ENCODE measurements around the gene HK1. TPM values are rescaled to one million over a fixed set of nuclear protein-coding genes. Genes with fewer than 3 reads are reported as not detected.
A peak's percentile ranks its signal among the peaks of the same experiment; 100 is the strongest.

The HK1 gene
- total RNA-seq, 1 donor from 2014 or later = 182 TPM

GRCh38 chr10:69402386-69402785, 124.1 kb downstream of the HK1 start:
- DNase-seq (ENCODE audit: low read depth) = no peak
- TF ChIP-seq, protein P1, sequence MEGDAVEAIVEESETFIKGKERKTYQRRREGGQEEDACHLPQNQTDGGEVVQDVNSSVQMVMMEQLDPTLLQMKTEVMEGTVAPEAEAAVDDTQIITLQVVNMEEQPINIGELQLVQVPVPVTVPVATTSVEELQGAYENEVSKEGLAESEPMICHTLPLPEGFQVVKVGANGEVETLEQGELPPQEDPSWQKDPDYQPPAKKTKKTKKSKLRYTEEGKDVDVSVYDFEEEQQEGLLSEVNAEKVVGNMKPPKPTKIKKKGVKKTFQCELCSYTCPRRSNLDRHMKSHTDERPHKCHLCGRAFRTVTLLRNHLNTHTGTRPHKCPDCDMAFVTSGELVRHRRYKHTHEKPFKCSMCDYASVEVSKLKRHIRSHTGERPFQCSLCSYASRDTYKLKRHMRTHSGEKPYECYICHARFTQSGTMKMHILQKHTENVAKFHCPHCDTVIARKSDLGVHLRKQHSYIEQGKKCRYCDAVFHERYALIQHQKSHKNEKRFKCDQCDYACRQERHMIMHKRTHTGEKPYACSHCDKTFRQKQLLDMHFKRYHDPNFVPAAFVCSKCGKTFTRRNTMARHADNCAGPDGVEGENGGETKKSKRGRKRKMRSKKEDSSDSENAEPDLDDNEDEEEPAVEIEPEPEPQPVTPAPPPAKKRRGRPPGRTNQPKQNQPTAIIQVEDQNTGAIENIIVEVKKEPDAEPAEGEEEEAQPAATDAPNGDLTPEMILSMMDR (IDR thresholded peaks at IDR 0.05; ENCODE audit: insufficient read depth, low read length, severe bottlenecking) = no peak
- no peaks in the 10 kb centered on the region for H3K27me3 ChIP-seq (ENCODE audit: control insufficient read depth, insufficient read depth, low read length)
- no peak for FAIRE-seq
- no peak overlapping the region for H3K4me3 ChIP-seq (ENCODE audit: low read depth, low read length)
- H3K36me3 ChIP-seq (ENCODE audit: control insufficient read depth, insufficient read depth, low read length) = peaks cover 28% of the 10 kb centered on the region

- no peak for DNase-seq (ENCODE audit: low read depth)
- H3K4me3 ChIP-seq (ENCODE audit: low read depth, low read length) = no peak overlapping the region
- no peak for FAIRE-seq
- H3K27me3 ChIP-seq (ENCODE audit: control insufficient read depth, insufficient read depth, low read length) = no peaks in the 10 kb centered on the region
- H3K36me3 ChIP-seq (ENCODE audit: control insufficient read depth, insufficient read depth, low read length) = peaks cover 28% of the 10 kb centered on the region
- TF ChIP-seq, protein P1 (IDR thresholded peaks at IDR 0.05; ENCODE audit: insufficient read depth, low read length, severe bottlenecking) = no peak
Observed at GRCh38 chr10:69403066-69403465, 124.8 kb downstream of the HK1 start.

DNA sequence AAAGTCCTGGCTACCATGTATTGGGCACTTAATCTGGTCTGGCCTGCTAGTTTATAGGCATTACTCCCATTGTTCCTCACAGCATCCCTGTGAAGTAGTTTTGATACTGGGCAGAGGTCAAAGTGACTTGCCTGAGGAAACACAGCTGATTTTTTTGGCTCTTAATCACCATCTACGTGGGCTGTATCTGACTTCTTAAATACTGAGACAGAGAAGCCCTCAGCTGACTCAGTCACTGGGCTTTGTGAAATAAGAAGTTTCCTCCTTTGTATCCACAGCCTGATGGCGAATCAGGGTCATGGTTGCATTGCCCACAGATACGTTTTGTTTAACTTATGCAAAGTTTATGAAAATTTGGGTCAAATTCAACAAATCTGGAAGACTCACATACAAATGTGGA, 125.2 kb downstream of the HK1 start:
- TF ChIP-seq, protein P1 (IDR thresholded peaks at IDR 0.05; ENCODE audit: insufficient read depth, low read length, severe bottlenecking) = no peak
- no peak for FAIRE-seq
- peaks cover 26% of the 10 kb centered on the region for H3K36me3 ChIP-seq (ENCODE audit: control insufficient read depth, insufficient read depth, low read length)
- no peaks in the 10 kb centered on the region for H3K27me3 ChIP-seq (ENCODE audit: control insufficient read depth, insufficient read depth, low read length)
- DNase-seq (ENCODE audit: low read depth) = peak; percentile 67
- no peak overlapping the region for H3K4me3 ChIP-seq (ENCODE audit: low read depth, low read length)

DNA sequence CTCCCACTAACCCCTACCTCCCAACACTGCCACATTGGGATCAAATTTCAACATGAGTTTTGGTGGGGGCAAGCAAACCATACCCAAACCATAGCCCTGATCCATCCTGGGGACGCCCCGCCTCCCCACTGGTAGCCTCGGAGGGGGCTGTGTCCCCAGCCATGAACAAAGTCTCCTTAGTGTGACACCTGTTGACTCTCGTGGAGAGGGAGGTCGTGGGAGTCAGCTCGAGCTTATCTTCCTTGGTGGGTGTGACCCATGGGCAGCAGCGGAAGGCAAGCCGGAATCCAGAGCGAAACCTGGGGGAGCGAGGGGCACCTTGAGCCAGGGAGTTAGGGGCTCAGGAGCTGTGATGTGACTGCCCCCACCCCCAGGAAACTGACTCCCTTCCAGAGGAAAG, 126.5 kb downstream of the HK1 start:
- H3K27me3 ChIP-seq (ENCODE audit: control insufficient read depth, insufficient read depth, low read length) = no peaks in the 10 kb centered on the region
- TF ChIP-seq, protein P1 (IDR thresholded peaks at IDR 0.05; ENCODE audit: insufficient read depth, low read length, severe bottlenecking) = no peak
- H3K36me3 ChIP-seq (ENCODE audit: control insufficient read depth, insufficient read depth, low read length) = peaks cover 19% of the 10 kb centered on the region
- H3K4me3 ChIP-seq (ENCODE audit: low read depth, low read length) = no peak overlapping the region
- no peak for DNase-seq (ENCODE audit: low read depth)
- FAIRE-seq = no peak

- Histone ChIP-seq H3K36me3 (ENCODE audit: control insufficient read depth, insufficient read depth, low read length) (peaks cover 16% of the 10 kb centered on the region), H3K4me3 (ENCODE audit: low read depth, low read length) (no peak overlapping the region), H3K27me3 (ENCODE audit: control insufficient read depth, insufficient read depth, low read length) (no peaks in the 10 kb centered on the region)
- DNase-seq (ENCODE audit: low read depth) (peak; percentile 37), FAIRE-seq (no peak)
- TF ChIP-seq, protein P1 (IDR thresholded peaks at IDR 0.05; ENCODE audit: insufficient read depth, low read length, severe bottlenecking) = no peak
Observed at GRCh38 chr10:69405221-69405620, 126.9 kb downstream of the HK1 start.

DNA sequence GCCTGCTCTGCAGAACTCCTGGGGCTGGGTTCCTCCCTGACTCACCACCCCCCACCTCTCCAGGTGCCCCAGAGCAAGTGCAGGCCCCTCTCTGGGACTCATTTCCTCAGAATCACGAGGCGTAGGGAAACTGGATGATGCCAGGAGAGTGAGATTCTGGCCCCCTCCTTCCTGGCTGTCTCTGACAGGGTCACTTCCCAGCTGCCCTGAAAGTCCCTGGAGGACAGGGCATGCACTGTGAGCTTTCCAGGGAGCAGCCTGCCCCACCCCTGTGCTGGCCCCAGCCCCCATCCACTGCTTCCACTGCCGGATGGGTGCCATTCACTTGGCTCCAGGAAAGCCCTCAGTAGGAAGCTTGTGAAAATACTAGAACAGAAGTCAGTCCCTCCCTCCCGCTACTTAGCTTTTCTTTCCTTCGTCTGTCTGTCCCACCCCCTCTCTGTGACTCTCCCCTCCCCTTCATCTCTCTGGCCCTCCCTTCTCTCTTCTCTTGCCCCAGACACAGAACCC, 128.1 kb downstream of the HK1 start:
- DNase-seq (ENCODE audit: low read depth) = peak; percentile 76
- TF ChIP-seq, protein P1 (IDR thresholded peaks at IDR 0.05; ENCODE audit: insufficient read depth, low read length, severe bottlenecking) = no peak
- H3K4me3 ChIP-seq (ENCODE audit: low read depth, low read length) = no peak overlapping the region
- no peak for FAIRE-seq
- no peaks in the 10 kb centered on the region for H3K27me3 ChIP-seq (ENCODE audit: control insufficient read depth, insufficient read depth, low read length)
- H3K36me3 ChIP-seq (ENCODE audit: control insufficient read depth, insufficient read depth, low read length) = peaks cover 6% of the 10 kb centered on the region
